HG03039 (cell line): Measurements from ENCODE around the gene HEXIM1.
"Not testable (repeated sequence)": the region's sequence is repeated elsewhere in the genome, so short reads cannot be mapped to it uniquely, and the experiment has no call there.

Source experiments
- ATAC-seq: cut with Tn5 transposase; IDR thresholded peaks from one replicate; pipeline ENCODE4 v1.9.1; 2021; ENCODE audit warnings: mild to moderate bottlenecking, moderate library complexity; ENCODE audit not compliant: unreplicated experiment

The HEXIM1 gene

GRCh38 chr17:45112559-45113423, 35.5 kb upstream of the HEXIM1 start:
- no peak for ATAC-seq

GRCh38 chr17:45113424-45113754, 34.9 kb upstream of the HEXIM1 start:
- no peak for ATAC-seq

- no peak for ATAC-seq
These were observed 34.0 kb upstream of the HEXIM1 start for GRCh38 chr17:45114117-45114932.

- no peak for ATAC-seq
These were observed 33.2 kb upstream of the HEXIM1 start for GRCh38 chr17:45115015-45115625.

GRCh38 chr17:45115871-45116270, 32.4 kb upstream of the HEXIM1 start:
- no peak for ATAC-seq

- no peak for ATAC-seq
These were observed 31.8 kb upstream of the HEXIM1 start for GRCh38 chr17:45116434-45117016.

GRCh38 chr17:45117334-45117733, 30.9 kb upstream of the HEXIM1 start:
- no peak for ATAC-seq

GRCh38 chr17:45117848-45118646, 30.2 kb upstream of the HEXIM1 start:
- ATAC-seq: no peak

- no peak for ATAC-seq
These were observed 29.6 kb upstream of the HEXIM1 start for GRCh38 chr17:45118691-45119090.

GRCh38 chr17:45119964-45120363, 28.3 kb upstream of the HEXIM1 start:
- no peak for ATAC-seq

GRCh38 chr17:45120558-45120957, 27.7 kb upstream of the HEXIM1 start:
- ATAC-seq: no peak

GRCh38 chr17:45121055-45121454, 27.2 kb upstream of the HEXIM1 start:
- ATAC-seq: no peak

GRCh38 chr17:45123076-45123770, 25.1 kb upstream of the HEXIM1 start:
- ATAC-seq: no peak

GRCh38 chr17:45123930-45124796, 24.1 kb upstream of the HEXIM1 start:
- ATAC-seq: no peak

- ATAC-seq: not testable (repeated sequence)
These were observed 23.5 kb upstream of the HEXIM1 start for GRCh38 chr17:45124797-45125122.

GRCh38 chr17:45125509-45125908, 22.8 kb upstream of the HEXIM1 start:
- ATAC-seq: no peak

GRCh38 chr17:45127207-45127547, 21.1 kb upstream of the HEXIM1 start:
- no peak for ATAC-seq

GRCh38 chr17:45127548-45128300, 20.6 kb upstream of the HEXIM1 start:
- ATAC-seq: no peak

GRCh38 chr17:45128331-45128730, 19.9 kb upstream of the HEXIM1 start:
- no peak for ATAC-seq
